WI38 (cell line): ENCODE measurements around the gene MAP1B.

Experiments
- H3K4me3 ChIP-seq: 2 replicates; pipeline ENCODE4 v1.5.1; 2011; ENCODE audit warnings: low read depth, mild to moderate bottlenecking, control low read depth, low read length
- TF ChIP-seq, protein P1 (sequence below): IDR thresholded peaks from 2 replicates; pipeline ENCODE4 v1.5.1; 2012; ENCODE audit warnings: low read depth, mild to moderate bottlenecking, control low read depth, low read length

MAP1B gene

DNA sequence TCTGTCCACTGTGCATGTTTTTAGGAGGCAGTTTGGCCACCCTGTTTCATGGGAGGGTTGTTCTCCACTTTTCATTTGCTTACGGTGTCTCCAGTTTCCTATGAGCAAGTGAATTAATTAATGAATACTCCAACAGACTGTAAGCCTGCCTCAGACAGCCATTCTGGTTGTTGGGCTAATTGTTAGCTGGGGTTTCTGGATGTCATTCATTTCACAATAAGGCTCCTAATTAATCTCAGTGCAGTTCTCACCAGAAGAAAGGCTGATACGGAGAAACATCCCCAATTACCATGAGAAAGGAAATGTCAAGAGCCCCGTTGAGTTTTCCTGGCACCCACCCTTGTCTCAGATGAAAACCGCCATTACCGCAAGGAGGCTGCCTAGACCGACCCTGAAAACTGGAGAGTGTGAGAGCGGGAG is 75.8 kb downstream of the MAP1B start:
- TF ChIP-seq, protein P1, sequence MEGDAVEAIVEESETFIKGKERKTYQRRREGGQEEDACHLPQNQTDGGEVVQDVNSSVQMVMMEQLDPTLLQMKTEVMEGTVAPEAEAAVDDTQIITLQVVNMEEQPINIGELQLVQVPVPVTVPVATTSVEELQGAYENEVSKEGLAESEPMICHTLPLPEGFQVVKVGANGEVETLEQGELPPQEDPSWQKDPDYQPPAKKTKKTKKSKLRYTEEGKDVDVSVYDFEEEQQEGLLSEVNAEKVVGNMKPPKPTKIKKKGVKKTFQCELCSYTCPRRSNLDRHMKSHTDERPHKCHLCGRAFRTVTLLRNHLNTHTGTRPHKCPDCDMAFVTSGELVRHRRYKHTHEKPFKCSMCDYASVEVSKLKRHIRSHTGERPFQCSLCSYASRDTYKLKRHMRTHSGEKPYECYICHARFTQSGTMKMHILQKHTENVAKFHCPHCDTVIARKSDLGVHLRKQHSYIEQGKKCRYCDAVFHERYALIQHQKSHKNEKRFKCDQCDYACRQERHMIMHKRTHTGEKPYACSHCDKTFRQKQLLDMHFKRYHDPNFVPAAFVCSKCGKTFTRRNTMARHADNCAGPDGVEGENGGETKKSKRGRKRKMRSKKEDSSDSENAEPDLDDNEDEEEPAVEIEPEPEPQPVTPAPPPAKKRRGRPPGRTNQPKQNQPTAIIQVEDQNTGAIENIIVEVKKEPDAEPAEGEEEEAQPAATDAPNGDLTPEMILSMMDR: no peak
- no peak overlapping the region for H3K4me3 ChIP-seq

DNA sequence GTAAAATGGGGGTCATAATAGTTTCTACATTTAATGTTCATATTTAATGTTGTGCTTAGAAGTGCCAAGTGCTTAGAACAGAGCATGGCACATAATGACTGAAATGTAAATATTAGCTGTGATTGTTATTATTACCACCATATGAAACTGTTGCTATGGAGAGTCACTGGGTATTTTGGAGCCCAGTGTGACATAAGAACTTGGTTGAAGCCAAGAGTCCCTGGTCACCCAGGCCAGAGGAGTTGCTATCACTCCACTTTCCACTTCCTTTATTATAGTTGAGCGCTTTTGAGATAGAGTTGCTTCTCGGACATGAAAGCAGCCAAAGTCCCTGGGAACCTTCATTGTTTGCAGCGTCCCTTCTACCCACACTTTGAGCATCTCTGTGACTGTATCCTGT is 77.1 kb downstream of the MAP1B start:
- TF ChIP-seq, protein P1: no peak

DNA sequence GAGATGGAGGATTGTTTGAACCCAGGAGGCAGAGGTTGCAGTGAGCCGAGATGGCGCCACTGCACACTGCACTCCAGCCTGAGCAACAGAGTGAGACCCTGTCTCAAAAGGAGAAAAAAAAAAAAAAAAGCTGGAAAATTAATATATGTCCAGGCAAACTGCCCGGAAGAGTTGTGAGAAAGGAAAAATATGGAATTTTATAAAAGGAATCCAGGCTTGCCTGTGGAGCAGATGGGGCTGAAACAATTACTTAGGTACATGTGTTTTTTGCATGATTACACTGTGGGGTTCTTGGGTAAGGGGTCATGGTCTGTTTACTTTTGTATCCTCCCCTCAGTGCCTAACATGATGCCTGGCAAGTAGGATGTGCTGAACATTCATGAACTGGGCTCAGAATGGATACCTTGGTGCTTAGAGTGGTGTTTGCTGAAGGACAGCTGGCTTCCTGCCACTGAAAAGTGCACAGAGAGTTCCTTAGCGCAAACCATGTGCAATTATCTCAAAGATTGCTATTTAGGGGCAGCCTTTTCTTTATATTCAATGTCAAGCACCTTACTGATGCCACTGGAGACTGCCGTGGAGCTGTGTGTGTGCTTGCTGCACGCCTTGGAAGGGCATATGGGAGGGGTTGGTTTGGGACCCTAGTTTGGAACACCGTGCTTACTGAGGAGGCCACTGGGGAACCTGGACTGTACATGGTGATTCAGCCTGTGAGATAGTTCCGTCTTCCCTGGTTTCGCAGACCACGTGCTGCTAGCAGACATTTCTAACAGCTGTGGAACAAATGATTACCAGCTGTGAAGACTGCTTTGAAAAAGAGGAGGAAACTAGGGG is 78.4 kb downstream of the MAP1B start:
- H3K4me3 ChIP-seq: no peak overlapping the region
- TF ChIP-seq, protein P1: no peak

More for the DNA sequence above, 77.1 kb downstream of the MAP1B start:
- no peak overlapping the region for H3K4me3 ChIP-seq

DNA sequence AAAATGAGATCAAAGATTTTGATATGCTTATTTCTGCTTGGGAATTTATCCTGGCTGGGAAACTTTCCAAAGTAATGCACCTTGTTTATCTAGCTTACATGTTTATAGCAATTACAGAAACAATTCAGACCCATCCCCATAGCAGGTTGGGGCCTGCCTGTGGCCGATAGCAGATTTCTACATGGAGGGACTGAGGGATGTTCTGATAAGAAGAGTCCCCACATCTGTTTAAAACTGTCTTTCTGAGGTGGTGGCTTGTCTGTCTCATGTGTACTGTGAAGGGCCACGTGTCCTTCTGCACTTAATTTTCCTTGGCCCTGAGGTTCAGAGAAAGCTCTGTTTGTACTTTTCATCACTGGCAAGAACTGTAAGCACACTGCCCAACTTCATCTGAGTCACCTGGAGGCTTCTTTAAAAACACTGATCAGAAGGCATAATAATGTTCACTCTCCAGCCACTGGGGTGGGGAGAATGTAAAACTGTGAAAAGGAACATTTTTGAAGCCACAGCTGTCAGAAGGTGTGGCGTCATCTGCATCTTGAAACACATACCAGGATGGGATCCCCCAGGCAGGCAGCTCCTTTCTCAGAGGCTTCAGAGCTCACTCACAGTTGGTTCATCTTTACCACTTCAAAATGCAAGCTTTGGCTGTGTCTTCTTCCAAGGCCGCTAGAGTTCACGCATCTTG is 80.3 kb downstream of the MAP1B start:
- TF ChIP-seq, protein P1: no peak
- H3K4me3 ChIP-seq: no peak overlapping the region

DNA sequence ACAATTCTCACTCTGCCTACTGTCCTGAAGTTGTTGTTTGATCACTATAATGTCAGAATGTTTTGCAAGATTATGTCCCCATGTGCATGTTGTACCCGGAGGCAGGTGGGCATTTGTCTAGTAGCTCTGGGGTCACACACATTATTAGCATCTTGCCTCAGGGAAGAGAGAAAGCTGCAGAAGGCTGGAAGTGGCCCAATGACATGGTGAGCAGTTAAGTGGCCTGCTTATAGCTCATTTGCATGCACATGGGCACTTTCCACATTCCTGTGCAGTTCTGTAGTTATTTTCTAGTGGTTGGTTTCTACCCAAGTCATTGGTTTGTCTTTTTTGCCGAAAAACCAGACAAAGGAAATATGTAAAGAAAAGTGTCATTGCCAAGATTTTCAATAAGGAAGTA is 80.9 kb downstream of the MAP1B start:
- TF ChIP-seq, protein P1: no peak

DNA sequence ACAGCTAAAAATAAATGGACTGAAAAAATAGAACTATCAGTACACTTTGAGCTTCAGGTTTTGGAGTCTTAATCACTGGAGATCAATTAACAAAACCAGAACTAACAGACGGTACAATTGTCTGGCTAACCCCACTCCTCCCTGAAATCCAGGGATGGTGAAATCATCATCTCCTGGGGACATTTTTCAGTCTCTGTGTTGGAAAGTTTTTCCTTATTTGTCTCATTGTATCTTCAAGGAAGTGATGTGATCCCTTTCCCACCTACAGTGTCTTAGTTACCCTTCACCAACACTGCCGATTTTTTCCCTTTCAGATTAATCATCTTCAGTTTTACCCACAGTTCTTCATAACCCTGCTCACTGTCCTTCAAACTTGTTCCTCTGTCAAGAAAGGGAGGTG is 81.9 kb downstream of the MAP1B start:
- H3K4me3 ChIP-seq: no peak overlapping the region
- TF ChIP-seq, protein P1: no peak

More for the DNA sequence above, 80.9 kb downstream of the MAP1B start:
- H3K4me3 ChIP-seq: no peak overlapping the region

DNA sequence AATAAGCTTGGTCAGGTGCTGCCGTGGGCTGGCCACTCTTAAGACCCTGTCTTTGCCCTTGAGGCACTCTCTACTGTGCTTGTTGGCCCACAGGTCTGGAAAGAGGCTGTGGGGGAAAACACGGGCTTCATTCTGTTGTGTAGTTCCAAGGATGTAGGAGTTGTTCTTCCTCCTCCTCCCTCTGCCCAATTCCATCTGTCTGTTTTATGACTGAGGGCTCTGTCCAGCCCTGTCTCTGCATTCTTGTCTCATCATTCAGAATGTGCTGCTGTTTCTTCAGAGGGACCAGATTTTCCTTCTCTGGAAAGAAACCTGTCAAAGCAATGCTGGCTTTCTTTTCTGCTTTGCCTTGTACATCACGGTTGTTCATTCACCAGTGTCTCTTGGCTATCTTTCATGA is 84.1 kb downstream of the MAP1B start:
- H3K4me3 ChIP-seq: no peak overlapping the region
- TF ChIP-seq, protein P1: no peak
